ENCODE measurements around the gene DCAF5.

GRCh38 chr14:69004731-69005431 lies 148.0 kb downstream of the DCAF5 start:
- no peak for TF ChIP-seq CTCF (IDR thresholded peaks at IDR 0.05)
- no peak for TF ChIP-seq POLR2AphosphoS5 (IDR thresholded peaks at IDR 0.05)
- no peak for TF ChIP-seq POLR2A (IDR thresholded peaks at IDR 0.05)
- TF ChIP-seq EP300 (IDR thresholded peaks at IDR 0.05; ENCODE audit: low read depth), result no peak

Measured in transverse colon (tissue), 4 donors.